ENCODE data around the gene CDK5RAP2. TPM values are rescaled to one million over a fixed set of nuclear protein-coding genes. Genes with fewer than 3 reads are reported as not detected.

CDK5RAP2 gene
- polyA plus RNA-seq, 4 donors, result 49.8 to 72.9 (median 61.3) TPM

- no peak for DNase-seq (ENCODE audit: low read depth in 4 of 4, low spot score in 2 of 4)
Measured at GRCh38 chr9:120593250-120593954, 13.4 kb upstream of the CDK5RAP2 start.

GRCh38 chr9:120592210-120592609 lies 12.2 kb upstream of the CDK5RAP2 start:
- DNase-seq (ENCODE audit: low read depth in 4 of 4, low spot score in 2 of 4), result no peak

- no peak for DNase-seq (ENCODE audit: low read depth in 4 of 4, low spot score in 2 of 4)
Measured at GRCh38 chr9:120587328-120587727, 7.4 kb upstream of the CDK5RAP2 start.

- DNase-seq (ENCODE audit: low read depth in 4 of 4, low spot score in 2 of 4), result peak in 1 of 4 donors; percentile 6
Measured at GRCh38 chr9:120583958-120584369, 4.0 kb upstream of the CDK5RAP2 start.

- DNase-seq (ENCODE audit: low read depth in 4 of 4, low spot score in 2 of 4), result peak in 1 of 4 donors; percentile 8
Measured at GRCh38 chr9:120579139-120580050, 572 bp downstream of the CDK5RAP2 start.

GRCh38 chr9:120574473-120574872 lies 5.5 kb downstream of the CDK5RAP2 start:
- no peak for DNase-seq (ENCODE audit: low read depth in 4 of 4, low spot score in 2 of 4)

- no peak for DNase-seq (ENCODE audit: low read depth in 4 of 4, low spot score in 2 of 4)
Measured at GRCh38 chr9:120572472-120572871, 7.5 kb downstream of the CDK5RAP2 start.

- no peak for DNase-seq (ENCODE audit: low read depth in 4 of 4, low spot score in 2 of 4)
Measured at GRCh38 chr9:120571443-120572257, 8.3 kb downstream of the CDK5RAP2 start.

GRCh38 chr9:120570296-120570695 lies 9.7 kb downstream of the CDK5RAP2 start:
- no peak for DNase-seq (ENCODE audit: low read depth in 4 of 4, low spot score in 2 of 4)

GRCh38 chr9:120569556-120569955 lies 10.4 kb downstream of the CDK5RAP2 start:
- no peak for DNase-seq (ENCODE audit: low read depth in 4 of 4, low spot score in 2 of 4)

GRCh38 chr9:120568816-120569215 lies 11.2 kb downstream of the CDK5RAP2 start:
- no peak for DNase-seq (ENCODE audit: low read depth in 4 of 4, low spot score in 2 of 4)

GRCh38 chr9:120567874-120568273 lies 12.1 kb downstream of the CDK5RAP2 start:
- no peak for DNase-seq (ENCODE audit: low read depth in 4 of 4, low spot score in 2 of 4)

- no peak for DNase-seq (ENCODE audit: low read depth in 4 of 4, low spot score in 2 of 4)
Measured at GRCh38 chr9:120567081-120567480, 12.9 kb downstream of the CDK5RAP2 start.

GRCh38 chr9:120564589-120564988 lies 15.4 kb downstream of the CDK5RAP2 start:
- no peak for DNase-seq (ENCODE audit: low read depth in 4 of 4, low spot score in 2 of 4)

- no peak for DNase-seq (ENCODE audit: low read depth in 4 of 4, low spot score in 2 of 4)
Measured at GRCh38 chr9:120562861-120563443, 17.0 kb downstream of the CDK5RAP2 start.

GRCh38 chr9:120561709-120562108 lies 18.3 kb downstream of the CDK5RAP2 start:
- no peak for DNase-seq (ENCODE audit: low read depth in 4 of 4, low spot score in 2 of 4)

- DNase-seq (ENCODE audit: low read depth in 4 of 4, low spot score in 2 of 4), result no peak
Measured at GRCh38 chr9:120559546-120559945, 20.4 kb downstream of the CDK5RAP2 start.

- DNase-seq (ENCODE audit: low read depth in 4 of 4, low spot score in 2 of 4), result no peak
Measured at GRCh38 chr9:120558454-120558853, 21.5 kb downstream of the CDK5RAP2 start.

GRCh38 chr9:120557205-120557604 lies 22.8 kb downstream of the CDK5RAP2 start:
- DNase-seq (ENCODE audit: low read depth in 4 of 4, low spot score in 2 of 4), result no peak

- no peak for DNase-seq (ENCODE audit: low read depth in 4 of 4, low spot score in 2 of 4)
Measured at GRCh38 chr9:120556775-120557174, 23.2 kb downstream of the CDK5RAP2 start.
